T-helper 2 cell (primary cell): ENCODE measurements around the gene ACSL3.
"Not testable (repeated sequence)": the region's sequence is repeated elsewhere in the genome, so short reads cannot be mapped to it uniquely, and the experiment has no call there.

ENCODE experiments used
- DNase-seq, 5 experiments: peaks; one replicate each; pipeline versions ENCODE4 v3.0.0 to v3.0.0-alpha.2; 2012 to 2022
- total RNA-seq, 2 donors: gene quantifications; one replicate each; lab custom pipeline; 2026; lab: John Stamatoyannopoulos, UW

The ACSL3 gene
- total RNA-seq, result 56.1 to 111 reads per million in 2 donors

- peak; percentile 77 to 96 (median 86) for DNase-seq
Observed at GRCh38 chr2:222860740-222861410, at the start of gene ACSL3. Gene ACSL3 (plus strand): TSS chr2:222861036. CDS start chr2:222908773, 47,737 bp downstream.

DNA sequence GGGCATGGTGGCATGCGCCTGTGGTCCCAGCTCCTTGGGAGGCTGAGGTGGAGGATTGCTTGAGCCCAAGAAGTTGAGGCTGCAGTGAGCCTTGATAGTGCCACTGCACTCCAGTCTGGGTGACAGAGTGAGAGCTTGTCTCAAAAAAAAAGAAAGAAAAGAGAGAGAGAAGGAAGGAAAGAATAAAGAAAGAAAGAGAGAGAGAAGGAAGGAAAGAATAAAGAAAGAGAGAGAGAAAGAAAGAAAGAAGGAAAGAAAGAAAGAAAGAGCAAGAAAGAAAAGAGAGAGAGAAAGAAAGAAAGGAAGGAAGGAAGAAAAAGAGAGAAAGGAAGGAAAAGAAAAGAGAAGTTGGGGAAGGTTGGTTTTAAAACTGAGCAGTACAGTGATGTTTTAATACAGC is 49.0 kb upstream of the ACSL3 start:
- DNase-seq, result no peak

DNA sequence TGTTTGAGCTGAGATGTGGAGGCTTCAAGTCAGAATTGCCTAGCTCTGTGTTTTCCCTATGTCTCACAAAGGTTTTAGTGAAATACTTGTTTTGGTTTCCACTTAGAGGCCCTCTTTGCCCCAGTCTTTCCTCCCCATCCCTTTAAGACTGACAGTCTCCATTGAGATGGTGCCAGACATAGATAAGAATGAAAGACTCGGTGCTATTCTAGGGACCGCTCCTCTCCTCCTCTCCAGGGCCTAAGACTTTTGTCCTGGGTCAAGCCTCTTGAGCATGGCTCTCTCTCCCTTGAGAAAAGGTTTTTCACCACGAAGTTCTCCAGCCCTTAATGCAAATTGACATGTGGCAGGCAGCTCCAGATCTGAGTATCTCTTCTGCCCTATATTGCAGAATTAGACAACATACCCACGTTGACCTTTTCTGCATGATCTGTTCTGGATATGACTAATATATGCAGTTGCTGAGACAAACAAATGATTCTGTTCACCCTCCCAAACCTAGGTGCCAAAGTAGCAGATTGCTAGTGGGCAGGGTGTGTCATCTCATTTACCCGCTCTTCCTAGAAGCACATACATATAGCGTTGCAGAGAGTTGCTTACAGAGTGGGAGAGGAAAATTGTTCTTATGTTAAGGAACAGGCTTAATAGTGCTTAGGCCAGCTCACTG is 47.5 kb upstream of the ACSL3 start:
- DNase-seq, result peak in 1 of 5 experiments; percentile 77

GRCh38 chr2:222819722-222820333 is 41.0 kb upstream of the ACSL3 start:
- peak in 1 of 5 experiments; percentile 6 for DNase-seq

- DNase-seq, result no peak
Observed at GRCh38 chr2:222823183-222823930, 37.5 kb upstream of the ACSL3 start.

GRCh38 chr2:222825031-222825430 is 35.8 kb upstream of the ACSL3 start:
- DNase-seq, result no peak

GRCh38 chr2:222827417-222827816 is 33.4 kb upstream of the ACSL3 start:
- DNase-seq, result no peak

DNA sequence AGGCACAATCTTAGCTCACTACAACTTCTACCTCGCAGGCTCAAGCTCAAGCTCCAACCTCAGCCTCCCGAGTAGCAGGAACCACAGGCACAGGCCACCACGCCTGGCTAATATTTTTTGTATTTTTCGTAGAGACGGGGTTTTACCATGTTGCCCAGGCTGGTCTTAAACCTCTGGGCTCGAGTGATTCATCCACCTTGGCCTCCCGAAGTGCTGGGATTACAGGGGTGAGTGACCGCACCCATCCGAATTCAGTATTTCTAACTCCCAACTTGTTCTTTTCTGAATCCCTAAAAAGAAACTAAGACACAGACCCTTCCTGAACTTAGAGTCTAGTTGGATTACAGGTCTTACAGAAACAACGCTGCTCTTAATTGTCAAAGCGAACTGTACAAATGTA is 32.3 kb upstream of the ACSL3 start:
- DNase-seq, result no peak

DNA sequence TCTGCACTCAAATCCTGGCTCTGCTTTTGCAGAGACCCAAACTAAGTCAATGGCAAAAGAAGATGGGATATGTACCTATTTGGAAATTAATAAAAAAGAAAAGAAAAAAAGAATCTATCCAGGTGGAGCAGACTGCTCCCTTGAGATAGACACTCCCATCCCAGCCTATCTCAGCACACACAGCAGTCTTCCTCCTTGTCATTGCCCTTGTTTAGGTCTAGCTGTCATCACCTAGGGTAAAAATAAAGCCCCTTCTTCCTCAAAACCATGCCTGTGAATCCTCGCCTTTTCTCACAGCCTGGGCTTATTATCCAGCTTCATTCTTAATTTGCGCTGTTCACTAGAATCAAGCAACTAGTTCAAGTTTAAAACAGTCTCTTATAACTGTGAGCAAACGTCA is 30.7 kb upstream of the ACSL3 start:
- no peak for DNase-seq

GRCh38 chr2:222833410-222833809 is 27.4 kb upstream of the ACSL3 start:
- DNase-seq, result no peak

GRCh38 chr2:222835143-222835822 is 25.6 kb upstream of the ACSL3 start:
- DNase-seq, result no peak

GRCh38 chr2:222835823-222836151 is 25.0 kb upstream of the ACSL3 start:
- no peak for DNase-seq

GRCh38 chr2:222837643-222838056 is 23.2 kb upstream of the ACSL3 start:
- DNase-seq, result no peak

GRCh38 chr2:222840060-222840802 is 20.6 kb upstream of the ACSL3 start:
- peak in 1 of 5 experiments; percentile 8 for DNase-seq

DNA sequence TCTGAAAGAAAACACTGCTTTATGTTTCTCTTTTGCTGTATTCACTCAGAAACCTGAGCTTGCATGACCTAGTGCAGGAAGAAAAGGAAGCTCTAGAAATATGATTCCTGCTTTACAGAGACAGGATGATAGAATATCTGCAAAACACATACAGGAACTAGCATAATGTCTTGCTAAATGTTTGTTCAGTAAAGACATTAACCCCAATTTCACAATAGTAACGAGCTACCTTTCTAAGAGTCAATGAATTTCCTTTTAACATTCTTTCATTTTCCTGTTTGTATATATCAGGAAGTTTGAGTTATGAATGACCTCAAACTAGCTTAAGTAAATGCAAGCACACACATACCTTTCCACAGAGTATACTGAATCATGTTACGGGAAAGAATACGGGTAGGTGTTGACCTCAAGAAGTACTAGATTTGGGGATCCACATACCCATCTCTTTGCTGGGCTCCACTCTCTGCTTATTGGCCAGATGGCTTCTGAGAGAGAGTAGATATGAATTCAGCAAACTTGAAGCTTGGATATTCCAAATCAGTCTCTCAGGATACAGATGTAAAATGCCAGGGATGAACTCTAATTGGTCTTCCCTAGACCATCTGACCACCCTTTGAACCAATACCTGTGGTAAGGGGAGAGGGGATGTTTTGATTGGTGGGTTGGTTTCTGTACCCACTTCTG is 18.2 kb upstream of the ACSL3 start:
- no peak for DNase-seq

DNA sequence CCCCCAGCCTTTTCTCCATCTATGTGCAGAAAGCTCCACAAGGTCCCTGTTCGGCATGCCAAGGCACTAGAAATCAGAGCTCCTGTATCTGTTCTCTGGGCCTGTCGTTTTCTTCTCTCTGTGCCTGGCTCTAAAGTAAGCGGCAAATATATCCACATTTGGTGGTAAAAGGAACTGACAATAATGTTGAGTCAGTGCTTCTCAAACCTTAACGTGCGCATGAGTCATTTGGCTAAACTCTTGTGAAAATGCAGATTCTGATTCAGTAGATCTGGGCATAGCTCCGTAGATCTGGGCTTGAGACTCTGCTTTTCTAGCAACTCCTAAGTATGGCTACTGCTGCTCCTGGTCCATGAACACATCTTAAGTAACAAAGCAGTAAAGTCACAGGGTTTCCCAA is 16.5 kb upstream of the ACSL3 start:
- DNase-seq, result peak in 1 of 5 experiments; percentile 22

DNA sequence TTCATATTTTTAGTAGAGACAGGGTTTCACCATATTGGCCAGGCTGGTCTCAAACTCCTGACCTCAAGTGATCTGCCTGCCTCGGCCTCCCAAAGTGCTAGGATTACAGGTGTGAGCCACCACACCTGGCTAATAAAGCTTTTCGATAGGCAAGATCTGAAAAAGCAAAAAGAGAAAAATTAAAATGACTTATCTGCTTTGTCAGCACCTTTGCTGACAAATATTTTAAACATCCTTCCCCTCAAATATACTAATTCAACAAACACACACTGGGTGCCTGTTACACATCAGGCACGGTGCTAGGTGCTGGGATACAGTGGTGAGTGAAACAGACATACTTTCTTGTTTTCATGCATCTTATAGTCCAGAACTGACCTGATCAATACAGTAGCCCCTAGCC is 15.5 kb upstream of the ACSL3 start:
- DNase-seq, result not testable (repeated sequence)

- no peak for DNase-seq
Observed at GRCh38 chr2:222846003-222846402, 14.8 kb upstream of the ACSL3 start.

DNA sequence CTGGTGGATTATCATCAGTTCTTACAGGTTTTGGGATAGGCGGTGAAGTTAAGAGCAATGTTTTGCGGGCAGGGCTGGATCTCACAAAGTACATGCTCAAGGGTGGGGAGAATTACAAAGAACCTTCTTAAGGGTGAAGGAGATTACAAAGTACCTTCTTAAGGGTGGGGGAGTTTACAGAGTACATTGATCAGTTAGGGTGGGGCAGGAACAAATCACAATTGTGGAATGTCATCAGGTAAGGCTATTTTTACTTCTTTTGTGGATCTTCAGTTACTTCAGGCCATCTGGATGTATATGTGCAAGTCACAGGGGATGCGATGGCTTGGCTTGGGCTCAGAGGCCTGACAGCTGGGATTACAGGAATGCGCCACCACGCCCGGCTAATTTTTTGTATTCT is 12.8 kb upstream of the ACSL3 start:
- DNase-seq, result not testable (repeated sequence)

DNA sequence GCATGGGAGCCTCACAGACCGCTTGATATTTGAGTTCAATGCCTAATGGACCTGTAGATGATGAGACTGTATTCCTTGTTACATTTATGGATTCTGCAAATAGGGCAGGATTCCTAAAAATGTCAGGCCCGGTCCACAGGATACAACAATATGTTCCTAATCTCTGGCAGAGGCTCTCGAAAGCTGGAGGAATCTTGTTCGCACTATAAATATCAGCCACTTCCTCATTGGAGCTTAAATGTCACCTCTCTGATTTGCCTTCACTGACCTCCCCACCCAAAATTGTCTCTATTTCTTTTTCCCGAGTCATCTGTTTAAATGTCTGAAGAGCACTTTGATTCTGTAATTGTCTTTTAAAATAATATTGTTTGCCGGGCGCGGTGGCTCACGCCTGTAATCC is 12.0 kb upstream of the ACSL3 start:
- DNase-seq, result no peak

- DNase-seq, result no peak
Observed at GRCh38 chr2:222851956-222852617, 8.7 kb upstream of the ACSL3 start.
